Esophagus muscularis mucosa (tissue), 3 donors: ENCODE data around the gene TIE1.

Experiments used
- POLR2A ChIP-seq: fragments of 450-650 bp; IDR thresholded peaks from one replicate; pipeline ENCODE4 v1.6.1; 2017; ENCODE audit warnings: antibody characterized with exemption, moderate library complexity, mild to moderate bottlenecking, low read depth
- POLR2AphosphoS5 ChIP-seq, 2 donors: sonication (generic); formaldehyde crosslinking; IDR thresholded peaks; one replicate each; pipeline ENCODE4 v1.6.1; 2017; ENCODE audit warnings: antibody characterized with exemption in 2 of 2
- TF ChIP-seq, protein P1 (sequence below), 3 experiments: fragments of 200-600 bp in 2 of 3; fragments of 450-650 bp in 1 of 3; sonication (generic) in 2 of 3; IDR thresholded peaks; one replicate each; pipeline ENCODE4 v1.5.1; 2017 to 2019; ENCODE audit warnings: antibody characterized with exemption in 3 of 3, mild to moderate bottlenecking in 2 of 3, moderate library complexity in 1 of 3

DNA sequence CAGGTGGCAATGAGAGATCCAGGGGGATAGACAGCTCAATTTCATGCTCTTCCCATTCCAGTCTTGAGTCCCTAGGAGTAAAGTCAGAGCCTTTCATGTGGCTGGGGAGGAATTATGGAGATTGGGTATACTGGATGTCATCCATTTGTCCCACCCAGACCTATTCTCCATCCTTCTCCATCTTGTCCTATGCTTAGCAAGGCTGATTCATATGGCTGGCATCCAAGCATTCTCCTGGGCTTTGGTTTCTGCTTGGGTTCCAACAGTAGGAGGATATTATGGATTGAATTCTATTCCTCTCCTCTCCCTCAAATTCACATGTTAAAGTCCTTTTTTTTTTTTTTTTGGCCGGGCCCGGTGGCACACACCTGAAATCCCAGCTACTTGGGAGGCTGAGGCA is 54.2 kb downstream of the TIE1 start:
- TF ChIP-seq POLR2AphosphoS5 (IDR thresholded peaks at IDR 0.05): no peak
- TF ChIP-seq POLR2A: no peak
- TF ChIP-seq, protein P1, sequence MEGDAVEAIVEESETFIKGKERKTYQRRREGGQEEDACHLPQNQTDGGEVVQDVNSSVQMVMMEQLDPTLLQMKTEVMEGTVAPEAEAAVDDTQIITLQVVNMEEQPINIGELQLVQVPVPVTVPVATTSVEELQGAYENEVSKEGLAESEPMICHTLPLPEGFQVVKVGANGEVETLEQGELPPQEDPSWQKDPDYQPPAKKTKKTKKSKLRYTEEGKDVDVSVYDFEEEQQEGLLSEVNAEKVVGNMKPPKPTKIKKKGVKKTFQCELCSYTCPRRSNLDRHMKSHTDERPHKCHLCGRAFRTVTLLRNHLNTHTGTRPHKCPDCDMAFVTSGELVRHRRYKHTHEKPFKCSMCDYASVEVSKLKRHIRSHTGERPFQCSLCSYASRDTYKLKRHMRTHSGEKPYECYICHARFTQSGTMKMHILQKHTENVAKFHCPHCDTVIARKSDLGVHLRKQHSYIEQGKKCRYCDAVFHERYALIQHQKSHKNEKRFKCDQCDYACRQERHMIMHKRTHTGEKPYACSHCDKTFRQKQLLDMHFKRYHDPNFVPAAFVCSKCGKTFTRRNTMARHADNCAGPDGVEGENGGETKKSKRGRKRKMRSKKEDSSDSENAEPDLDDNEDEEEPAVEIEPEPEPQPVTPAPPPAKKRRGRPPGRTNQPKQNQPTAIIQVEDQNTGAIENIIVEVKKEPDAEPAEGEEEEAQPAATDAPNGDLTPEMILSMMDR (IDR thresholded peaks at IDR 0.05): no peak
